Ectodermal cell (in vitro differentiated cells): ENCODE measurements around the gene MMADHC.

Experiments
- H3K27ac ChIP-seq: 2 replicates; pipeline ENCODE4 v1.7.0; 2013; ENCODE audit warnings: mild to moderate bottlenecking, low read depth, low read length; ENCODE audit not compliant: insufficient read depth, poor library complexity, severe bottlenecking
- H3K27me3 ChIP-seq: 2 replicates; pipeline ENCODE4 v1.7.0; 2013; ENCODE audit warnings: mild to moderate bottlenecking, low read length; ENCODE audit not compliant: insufficient read depth, control insufficient read depth, poor library complexity, severe bottlenecking
- H3K36me3 ChIP-seq: one replicate; pipeline ENCODE4 v1.7.0; 2013; ENCODE audit warnings: low read length; ENCODE audit not compliant: control insufficient read depth, insufficient read depth
- H3K4me1 ChIP-seq: one replicate; pipeline ENCODE4 v1.7.0; 2013; ENCODE audit warnings: low read length; ENCODE audit not compliant: control insufficient read depth, insufficient read depth
- H3K4me3 ChIP-seq: 2 replicates; pipeline ENCODE4 v1.7.0; 2013; ENCODE audit warnings: low read depth, low read length, control low read depth; ENCODE audit not compliant: insufficient read depth
- H3K9me3 ChIP-seq: 2 replicates; pipeline ENCODE4 v1.7.0; 2013; ENCODE audit warnings: mild to moderate bottlenecking, low read length, moderate library complexity; ENCODE audit not compliant: control insufficient read depth
- WGBS, 2 experiments: methylation state at CpG; one replicate each; pipeline ENCODE4 v1.1.7; 2013; ENCODE audit warnings: missing lambda C conversion rate in 2 of 2; 5-methylcytosine and 5-hydroxymethylcytosine counted together

The MMADHC gene

DNA sequence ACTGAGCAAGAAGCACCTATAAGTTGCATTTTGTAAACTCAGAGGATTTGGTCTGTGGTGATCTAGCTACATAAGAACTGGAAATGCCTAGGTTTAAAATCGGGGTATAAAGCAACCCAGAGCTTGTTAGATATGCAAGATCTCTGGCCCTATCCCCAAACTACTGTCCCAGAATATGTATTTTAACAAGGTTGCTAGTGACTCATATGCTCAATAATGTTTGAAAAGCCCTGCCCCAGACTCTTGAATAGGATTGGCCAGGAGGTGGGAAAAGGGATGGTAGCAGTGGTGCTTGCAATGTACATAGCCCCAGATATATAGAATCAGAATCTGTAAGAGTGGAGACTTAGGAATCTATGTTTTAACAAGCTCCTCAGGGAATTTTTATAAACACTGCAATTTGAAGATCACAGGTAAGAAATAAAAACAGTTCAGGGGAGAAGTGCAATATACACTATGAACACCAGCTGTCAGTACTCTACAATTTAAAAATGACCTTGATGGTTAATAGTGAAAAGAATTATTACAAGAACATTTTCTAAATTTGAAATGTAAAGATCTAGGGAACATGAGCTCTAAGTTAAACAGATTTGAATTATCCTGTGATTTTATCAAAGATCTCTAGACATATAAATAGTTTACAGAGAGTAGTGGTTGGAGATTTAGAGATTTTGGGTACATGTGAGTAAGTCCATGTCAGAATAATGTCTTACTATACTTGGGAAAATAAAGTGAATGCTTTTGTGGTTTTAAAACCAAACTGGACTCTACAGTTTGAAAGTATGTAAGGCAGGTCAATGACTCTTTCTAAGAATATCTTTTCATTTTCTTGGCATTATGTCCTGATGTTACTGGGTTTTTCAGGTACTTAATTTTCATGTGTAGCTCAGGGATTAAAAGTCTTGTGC is 7.7 kb upstream of the MMADHC start:
- Histone ChIP-seq H3K9me3 (no peaks in the 10 kb centered on the region), H3K27me3 (no peaks in the 10 kb centered on the region), H3K4me3 (no peak overlapping the region), H3K36me3 (no peaks in the 10 kb centered on the region), H3K4me1 (no peaks in the 10 kb centered on the region), H3K27ac (no peak overlapping the region)
- 82 to 100% methylated on average over 1 of the region's 1 CpG for WGBS, 2 experiments

DNA sequence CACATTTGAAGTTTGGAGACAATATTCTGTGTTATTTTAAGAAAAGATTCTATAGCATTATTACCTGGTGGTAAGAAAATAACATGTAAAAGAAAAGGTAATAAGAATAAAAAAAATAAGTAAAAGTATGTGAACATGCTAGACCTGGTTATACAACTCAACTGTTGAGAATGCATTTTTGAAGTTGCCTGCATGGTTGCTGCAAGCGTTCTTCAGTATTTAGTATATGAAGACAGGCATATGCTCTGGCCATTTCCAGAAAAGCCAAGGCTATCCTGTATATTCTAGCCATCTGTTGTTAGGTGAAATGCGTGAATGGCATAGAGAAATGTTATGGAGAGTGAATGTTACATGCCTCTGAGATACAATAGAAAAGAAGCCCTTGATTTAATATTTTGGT is 6.8 kb upstream of the MMADHC start:
- H3K4me1 ChIP-seq: no peaks in the 10 kb centered on the region
- H3K27ac ChIP-seq: no peak overlapping the region
- 94 to 97% methylated on average over 2 of the region's 2 CpGs for WGBS, 2 experiments
- no peaks in the 10 kb centered on the region for H3K27me3 ChIP-seq
- no peak overlapping the region for H3K4me3 ChIP-seq
- H3K36me3 ChIP-seq: no peaks in the 10 kb centered on the region
- no peaks in the 10 kb centered on the region for H3K9me3 ChIP-seq

DNA sequence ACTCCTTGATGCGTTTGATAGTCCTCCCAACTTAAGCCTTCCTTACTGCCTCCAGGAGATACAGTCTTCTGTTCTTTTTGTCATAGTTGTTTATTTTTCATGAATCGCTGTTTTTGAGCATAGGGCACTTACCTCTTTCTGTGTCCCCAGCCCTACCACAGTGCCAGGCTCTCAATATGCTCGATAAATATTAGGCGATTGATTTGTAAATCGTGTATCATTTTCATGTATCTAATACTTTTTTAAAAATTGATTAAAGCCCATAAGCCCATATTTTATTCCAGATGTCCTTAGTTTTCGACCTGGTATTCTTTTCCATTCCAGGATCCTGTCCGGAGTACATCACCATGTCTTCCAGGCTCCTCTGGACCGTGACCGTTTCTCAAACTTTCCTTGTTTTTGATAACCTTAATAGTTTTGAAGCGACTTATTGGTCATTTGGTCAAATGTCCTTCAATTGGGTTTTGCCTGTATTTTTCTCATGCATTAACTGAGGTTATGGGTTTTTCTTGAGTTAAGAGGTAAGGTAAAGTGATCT is 444 bp upstream of the MMADHC start:
- WGBS, 2 experiments: 75% methylated on average over 9 of the region's 10 CpGs
- Histone ChIP-seq H3K27ac (no peak overlapping the region), H3K27me3 (no peaks in the 10 kb centered on the region), H3K36me3 (no peaks in the 10 kb centered on the region), H3K4me1 (peaks cover 8% of the 10 kb centered on the region), H3K4me3 (peak overlapping the region; percentile 77), H3K9me3 (no peaks in the 10 kb centered on the region)

DNA sequence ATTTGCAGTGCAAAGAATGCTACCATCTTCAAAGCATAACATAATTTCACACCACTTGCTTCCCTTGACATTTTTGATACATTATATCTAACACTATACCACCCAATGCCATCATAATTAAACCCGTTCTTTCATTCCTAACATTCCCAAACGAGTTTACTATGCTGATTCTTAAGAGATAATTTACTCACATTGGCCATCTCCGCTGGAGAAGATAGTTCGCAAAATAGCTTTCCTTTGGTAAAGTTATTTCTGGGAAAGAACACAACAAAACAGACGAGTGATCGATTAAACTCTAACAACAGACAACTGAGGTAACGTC is 716 bp downstream of the MMADHC start:
- H3K4me3 ChIP-seq: peak overlapping the region; percentile 77
- H3K27me3 ChIP-seq: no peaks in the 10 kb centered on the region
- peaks cover 8% of the 10 kb centered on the region for H3K4me1 ChIP-seq
- H3K27ac ChIP-seq: peak overlapping the region; percentile 88
- 1 to 2% methylated on average over 7 of the region's 7 CpGs for WGBS, 2 experiments
- H3K36me3 ChIP-seq: peaks cover under 1% of the 10 kb centered on the region
- no peaks in the 10 kb centered on the region for H3K9me3 ChIP-seq

DNA sequence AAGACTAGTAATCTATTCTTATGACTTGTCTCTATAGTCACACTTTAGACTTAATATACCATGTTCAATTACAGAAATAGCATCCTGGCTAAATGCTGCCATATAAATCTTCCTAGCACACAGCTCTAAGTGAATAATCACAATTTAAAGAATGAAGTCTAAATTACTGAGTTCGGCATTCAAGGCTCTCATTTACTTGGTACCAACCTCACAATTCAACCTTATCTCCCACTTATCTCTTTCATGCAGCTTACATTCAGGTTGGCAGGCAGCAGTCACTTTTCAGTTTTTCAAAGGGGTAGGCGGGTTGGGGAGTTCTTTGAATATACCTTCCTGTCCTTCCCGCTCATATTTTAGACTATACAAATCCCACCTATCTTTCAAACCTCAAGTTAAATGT is 1.5 kb downstream of the MMADHC start:
- H3K4me3 ChIP-seq: peak overlapping the region; percentile 77
- H3K36me3 ChIP-seq: peaks cover 7% of the 10 kb centered on the region
- H3K9me3 ChIP-seq: no peaks in the 10 kb centered on the region
- 82 to 87% methylated on average over 3 of the region's 3 CpGs for WGBS, 2 experiments
- H3K27me3 ChIP-seq: no peaks in the 10 kb centered on the region
- peaks cover 8% of the 10 kb centered on the region for H3K4me1 ChIP-seq
- H3K27ac ChIP-seq: no peak overlapping the region

DNA sequence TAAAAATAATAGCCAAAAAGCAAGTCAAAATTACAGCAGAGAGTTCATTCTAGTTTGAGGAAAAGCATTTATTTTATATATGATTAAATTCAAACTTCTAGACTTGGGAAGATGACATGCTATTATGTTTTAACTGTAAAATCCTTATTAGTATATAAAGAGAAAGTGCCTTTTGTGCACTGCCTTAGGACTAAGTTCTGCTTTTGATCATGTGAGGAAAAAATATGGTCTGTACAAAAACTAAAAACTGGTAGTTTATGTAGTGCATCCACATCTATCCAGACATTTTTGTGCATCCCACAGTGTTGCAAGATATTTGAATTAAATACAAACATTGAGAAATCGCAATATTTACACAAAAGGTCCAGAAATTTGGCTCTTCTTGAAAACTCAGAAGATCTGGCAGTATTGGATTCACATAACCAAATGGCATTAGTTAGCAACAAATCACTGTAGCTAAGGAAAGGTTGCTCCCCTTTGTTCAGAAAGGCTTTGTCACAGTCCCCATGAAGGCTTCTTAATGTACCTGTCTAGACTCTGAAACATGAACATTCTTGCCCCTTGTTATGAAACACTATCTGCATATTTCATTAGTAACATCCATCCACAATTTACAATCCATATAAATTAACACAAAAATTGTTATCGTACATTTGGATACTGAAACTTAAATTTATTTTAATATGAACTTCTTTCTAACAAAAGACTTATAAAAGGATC is 2.2 kb downstream of the MMADHC start:
- WGBS, 2 experiments: 86% methylated on average over 1 of the region's 2 CpGs
- Histone ChIP-seq H3K27ac (no peak overlapping the region), H3K36me3 (peaks cover 11% of the 10 kb centered on the region)

DNA sequence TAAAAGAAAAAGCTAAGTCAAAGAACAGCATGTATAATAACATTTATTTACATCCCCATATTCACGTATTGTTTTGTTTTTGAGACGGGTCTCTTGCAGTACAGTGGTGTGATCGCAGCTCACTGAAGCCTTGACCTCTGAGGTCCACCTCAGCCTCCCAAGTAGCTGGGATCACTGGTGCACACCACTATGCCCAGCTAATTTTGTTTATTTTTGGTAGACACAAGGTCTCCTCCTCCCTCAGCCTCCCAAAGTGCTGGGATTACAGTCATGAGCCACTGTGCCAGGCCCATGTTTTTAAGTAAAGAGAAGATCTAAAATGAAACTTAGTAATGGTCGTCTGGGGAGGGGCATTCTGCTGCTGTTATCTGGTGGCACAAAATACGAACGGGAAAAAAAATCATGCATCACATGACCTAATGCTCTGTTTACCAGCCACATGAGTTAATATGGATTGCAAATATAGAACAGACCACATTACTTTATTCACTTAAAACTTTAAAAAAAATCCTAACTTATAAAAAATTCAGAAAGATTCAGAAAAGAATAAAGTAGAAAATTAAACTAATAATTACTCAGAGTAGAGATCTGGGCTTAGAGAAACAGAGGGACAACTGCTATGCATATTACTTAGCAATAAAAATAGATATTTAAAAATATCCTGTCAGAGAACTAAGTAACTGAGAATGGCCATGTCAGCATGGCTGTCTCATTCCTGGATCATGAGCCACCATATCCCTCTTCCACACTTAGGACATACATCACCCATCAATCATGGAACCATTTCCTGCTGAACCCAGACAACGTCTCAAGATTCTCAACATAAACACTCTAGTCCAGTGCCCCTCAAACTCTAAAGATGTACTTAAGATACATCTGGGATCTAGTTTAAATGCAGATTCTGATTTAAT is 7.3 kb downstream of the MMADHC start:
- Histone ChIP-seq H3K27me3 (no peaks in the 10 kb centered on the region), H3K4me1 (no peaks in the 10 kb centered on the region), H3K36me3 (peaks cover 29% of the 10 kb centered on the region), H3K9me3 (no peaks in the 10 kb centered on the region), H3K27ac (no peak overlapping the region), H3K4me3 (no peak overlapping the region)
- WGBS, 2 experiments: 92 to 96% methylated on average over 7 of the region's 7 CpGs

More for the DNA sequence above, 2.2 kb downstream of the MMADHC start:
- no peaks in the 10 kb centered on the region for H3K9me3 ChIP-seq
- peaks cover 8% of the 10 kb centered on the region for H3K4me1 ChIP-seq
- H3K4me3 ChIP-seq: no peak overlapping the region
- no peaks in the 10 kb centered on the region for H3K27me3 ChIP-seq

DNA sequence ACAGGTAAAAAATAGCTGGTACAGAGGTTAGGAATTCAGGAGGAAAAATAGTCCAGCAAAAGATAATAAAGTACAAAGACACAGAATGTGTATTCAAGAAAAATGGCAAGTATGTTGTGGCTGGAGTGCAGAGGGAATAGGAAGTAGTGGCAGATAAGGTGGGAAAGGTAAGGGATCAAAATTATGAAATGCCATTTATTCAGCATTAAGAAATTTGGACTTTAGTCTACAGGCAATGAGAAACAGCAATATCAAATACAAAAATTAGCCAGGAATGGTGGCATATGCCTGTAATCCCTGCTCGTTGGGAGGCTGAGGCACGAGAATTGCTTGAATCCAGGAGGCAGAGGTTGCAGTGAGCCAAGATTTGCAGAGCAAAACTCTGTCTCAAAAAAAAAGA is 10.3 kb downstream of the MMADHC start:
- H3K27ac ChIP-seq: no peak overlapping the region
- no peaks in the 10 kb centered on the region for H3K4me1 ChIP-seq
- H3K9me3 ChIP-seq: no peaks in the 10 kb centered on the region
- no peaks in the 10 kb centered on the region for H3K27me3 ChIP-seq
- no peak overlapping the region for H3K4me3 ChIP-seq
- WGBS, 2 experiments: 94 to 95% methylated on average over 2 of the region's 2 CpGs
- peaks cover 29% of the 10 kb centered on the region for H3K36me3 ChIP-seq

DNA sequence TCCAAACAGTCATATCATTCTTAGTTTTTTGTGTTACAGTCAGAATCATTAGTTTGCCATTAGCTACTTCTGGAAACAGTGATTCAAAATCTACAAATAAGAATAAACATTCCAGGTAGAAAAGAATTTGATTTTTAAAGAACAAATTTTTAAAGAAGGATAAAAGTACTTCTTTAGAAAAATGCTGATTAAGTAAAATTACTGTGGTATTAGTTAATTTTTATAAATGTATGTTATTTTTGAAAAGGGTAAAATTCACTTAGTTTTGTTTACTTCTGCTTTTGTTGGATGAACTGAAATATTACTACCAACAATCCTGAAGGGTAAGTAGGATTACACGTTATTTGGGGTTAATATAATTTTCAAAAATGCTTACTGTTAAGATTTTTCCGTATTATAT is 11.8 kb downstream of the MMADHC start:
- Histone ChIP-seq H3K27me3 (no peaks in the 10 kb centered on the region), H3K27ac (no peak overlapping the region), H3K36me3 (peaks cover 19% of the 10 kb centered on the region)

More for the DNA sequence above, 11.8 kb downstream of the MMADHC start:
- no peaks in the 10 kb centered on the region for H3K4me1 ChIP-seq
- no peaks in the 10 kb centered on the region for H3K9me3 ChIP-seq
- WGBS, 2 experiments: no CpG with 5 or more reads among the region's 2 CpGs
- H3K4me3 ChIP-seq: no peak overlapping the region
